CD1c-positive myeloid dendritic cell (primary cell): ENCODE results near the gene PCDHGA1.

Source experiments
- DNase-seq: peaks from one replicate; pipeline ENCODE4 v3.0.0-alpha.2; 2016; ENCODE audit errors: extremely low spot score

The PCDHGA1 gene

DNA sequence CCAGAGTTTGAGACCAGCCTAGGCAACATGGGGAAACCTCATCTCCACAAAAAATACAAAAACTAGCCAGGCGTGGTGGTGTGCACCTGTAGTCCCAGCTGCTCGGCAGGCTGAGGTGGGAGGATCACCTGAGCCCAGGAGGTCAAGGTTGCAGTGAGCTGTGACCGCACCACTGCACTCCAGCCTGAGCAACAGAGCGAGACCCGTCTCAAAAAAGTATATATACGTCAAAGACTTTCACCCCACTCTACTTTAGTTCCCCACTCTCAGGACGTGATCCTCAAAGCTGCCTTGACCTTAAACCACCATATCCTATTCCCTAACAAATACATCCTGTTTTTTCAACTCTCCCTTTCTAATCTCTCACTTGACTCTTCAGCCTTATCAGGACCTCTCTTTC, 199.6 kb downstream of the PCDHGA1 start:
- DNase-seq = no peak

DNA sequence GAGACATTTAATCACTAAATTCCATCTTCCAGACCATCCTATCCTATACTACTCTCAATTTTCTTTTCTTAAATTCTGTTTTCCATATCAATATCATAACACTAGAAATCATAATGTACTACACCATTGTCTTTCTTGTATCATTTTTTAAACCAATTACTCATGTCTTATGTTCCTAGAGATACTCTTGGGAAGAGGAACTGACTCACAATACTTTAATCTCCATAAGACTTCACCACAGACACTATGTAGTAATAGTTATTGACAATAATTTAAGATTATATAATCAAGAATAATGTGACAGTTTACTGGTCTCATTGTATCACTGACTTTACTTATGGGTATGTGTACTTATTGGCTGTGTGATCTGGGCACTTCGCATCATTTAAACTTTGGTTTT, 202.4 kb downstream of the PCDHGA1 start:
- DNase-seq = no peak

DNA sequence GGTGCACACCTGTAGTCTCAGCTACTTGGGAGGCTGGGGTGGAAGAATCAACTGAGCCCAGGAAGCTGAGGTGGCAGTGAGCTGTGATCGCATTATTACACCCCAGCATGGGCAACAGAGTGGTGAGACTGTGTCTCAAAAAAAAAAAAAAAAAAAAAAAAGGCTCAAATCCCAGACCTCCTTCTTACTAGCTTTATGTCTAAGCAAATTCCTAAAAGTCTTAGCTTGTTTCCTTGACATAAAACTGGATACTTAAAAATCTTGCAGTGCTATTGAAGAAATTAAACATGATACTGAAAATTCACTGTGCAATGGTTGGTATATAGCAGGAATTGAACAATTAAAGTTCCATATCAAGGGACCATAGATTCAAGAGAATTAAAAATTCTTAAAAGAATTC, 203.6 kb downstream of the PCDHGA1 start:
- DNase-seq = no peak

DNA sequence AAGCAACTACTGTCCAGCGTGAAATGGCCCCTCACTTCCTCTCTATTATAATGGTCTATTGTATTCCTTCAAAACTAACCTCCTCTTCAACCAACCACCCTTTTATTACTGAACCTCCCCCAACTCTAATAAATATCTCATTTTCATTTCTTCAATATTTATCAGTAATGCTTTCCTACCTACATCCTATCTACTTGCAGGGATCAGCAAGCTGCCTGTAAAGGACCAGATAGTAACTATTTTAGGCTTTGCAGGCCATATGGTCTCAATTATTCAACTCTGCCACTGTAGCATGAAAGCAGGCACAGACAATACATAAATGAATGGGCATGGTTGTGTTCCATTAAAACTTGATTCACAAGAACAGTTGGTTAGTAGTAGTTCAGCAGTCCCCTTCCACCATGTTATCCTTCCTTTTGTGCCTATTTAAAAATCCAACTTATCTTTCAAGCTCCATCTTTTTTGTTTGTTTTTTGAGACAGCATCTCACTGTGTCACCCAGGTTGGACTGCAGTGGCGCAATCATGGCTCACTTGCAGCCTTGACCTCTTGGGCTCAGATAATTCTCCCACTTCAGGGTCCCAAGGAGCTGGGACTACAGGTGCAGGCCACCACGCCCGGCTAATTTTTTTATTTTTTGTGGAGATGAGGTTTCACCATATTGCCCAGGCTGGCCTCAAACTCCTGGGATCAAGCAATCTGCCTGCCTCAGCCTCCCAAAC, 204.3 kb downstream of the PCDHGA1 start:
- DNase-seq = no peak

DNA sequence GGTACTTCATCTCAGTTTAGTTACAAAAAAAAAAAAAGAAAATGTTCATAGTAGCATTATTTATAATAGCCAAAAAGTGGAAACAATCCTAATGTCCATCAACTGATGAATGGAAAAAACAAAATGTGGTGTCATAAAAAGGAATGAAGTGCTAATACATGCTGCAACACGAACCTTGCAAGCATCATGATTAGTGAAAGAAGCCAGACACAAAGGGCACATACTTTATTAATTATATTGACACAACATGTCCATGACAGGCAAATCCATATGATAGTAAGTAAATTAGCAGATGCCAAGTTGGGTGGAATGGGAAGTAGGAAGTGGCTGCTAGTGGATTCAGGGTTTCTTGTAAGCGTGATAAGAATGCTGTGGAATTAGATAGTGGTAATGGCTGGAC, 212.7 kb downstream of the PCDHGA1 start:
- DNase-seq = no peak

DNA sequence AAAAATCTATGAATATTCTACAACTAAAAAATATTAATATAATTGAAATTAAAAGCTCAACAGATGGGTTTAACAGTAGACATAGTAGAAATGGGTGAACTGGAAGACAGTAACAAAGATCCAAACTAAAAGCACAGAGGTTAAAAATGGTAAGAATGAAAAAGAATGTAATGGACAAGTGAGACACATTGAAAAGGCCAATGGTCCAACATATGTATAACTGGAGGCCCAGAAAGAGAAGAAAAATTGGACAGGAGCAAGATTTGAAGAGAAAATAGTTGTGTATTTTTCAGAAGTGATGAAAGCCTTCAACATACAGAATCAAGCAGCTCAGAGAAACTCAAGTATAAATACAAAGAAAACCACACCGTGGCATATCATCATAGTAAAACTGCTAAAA, 217.2 kb downstream of the PCDHGA1 start:
- no peak for DNase-seq

DNA sequence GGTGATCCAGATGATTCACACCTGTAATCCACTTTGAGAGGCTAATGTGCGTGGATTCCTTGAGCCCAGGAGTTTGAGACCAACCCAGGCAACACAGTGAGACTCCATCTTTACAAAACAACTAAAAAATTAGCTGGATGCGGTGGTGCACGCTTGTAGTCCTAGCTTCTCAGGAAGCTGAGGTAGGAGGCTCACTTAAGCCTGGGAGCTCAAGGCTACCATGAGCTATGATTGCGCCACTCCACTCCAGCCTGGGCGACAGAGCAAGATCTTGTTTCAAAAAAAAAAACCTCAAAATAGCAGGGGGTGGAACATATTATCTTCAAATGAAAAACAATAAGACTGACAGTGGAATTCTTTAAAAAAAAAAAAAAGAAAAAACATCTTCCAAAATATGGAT, 217.6 kb downstream of the PCDHGA1 start:
- DNase-seq = no peak

DNA sequence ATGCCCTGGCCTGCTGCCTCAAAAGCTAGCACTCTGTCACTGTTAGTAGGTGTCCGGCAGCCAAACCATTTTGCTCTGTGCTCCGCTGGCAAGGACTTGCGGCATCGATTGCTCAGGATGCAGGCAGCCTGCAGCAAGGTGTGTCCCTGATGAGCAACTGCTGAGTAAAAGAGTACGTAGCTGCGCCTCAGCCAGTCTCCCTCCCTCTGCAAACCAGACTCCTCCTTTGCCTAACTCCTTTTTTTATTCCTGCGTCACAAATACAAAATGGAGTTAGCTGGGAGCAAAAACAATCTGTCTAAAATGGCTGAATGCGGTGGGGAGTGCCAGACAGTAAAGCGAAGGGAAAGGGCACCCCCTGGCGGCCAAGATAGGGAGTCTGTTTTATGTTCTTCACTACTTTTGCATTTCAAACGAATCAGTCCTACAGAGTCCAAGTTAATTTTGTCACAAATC, 227.4 kb downstream of the PCDHGA1 start:
- DNase-seq = peak; percentile 75

DNA sequence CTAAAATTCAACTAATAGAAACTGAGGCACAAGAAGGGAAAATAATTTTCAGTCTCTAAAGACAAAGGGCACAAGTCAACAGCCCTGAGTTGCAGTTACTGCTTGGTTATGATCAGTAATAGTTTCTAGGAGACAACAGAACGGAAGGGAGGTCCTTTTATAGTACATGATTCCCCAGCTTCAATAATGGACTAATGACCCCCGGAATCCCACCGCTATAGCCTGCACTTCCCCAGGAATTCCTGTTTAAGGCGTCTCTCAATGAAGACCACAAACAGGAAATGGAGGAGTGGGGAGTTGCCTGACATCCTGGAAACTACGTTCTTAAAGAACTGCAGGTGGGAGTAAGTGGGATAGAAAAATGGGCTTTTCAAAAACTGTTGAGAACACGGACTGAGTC, 227.8 kb downstream of the PCDHGA1 start:
- no peak for DNase-seq

DNA sequence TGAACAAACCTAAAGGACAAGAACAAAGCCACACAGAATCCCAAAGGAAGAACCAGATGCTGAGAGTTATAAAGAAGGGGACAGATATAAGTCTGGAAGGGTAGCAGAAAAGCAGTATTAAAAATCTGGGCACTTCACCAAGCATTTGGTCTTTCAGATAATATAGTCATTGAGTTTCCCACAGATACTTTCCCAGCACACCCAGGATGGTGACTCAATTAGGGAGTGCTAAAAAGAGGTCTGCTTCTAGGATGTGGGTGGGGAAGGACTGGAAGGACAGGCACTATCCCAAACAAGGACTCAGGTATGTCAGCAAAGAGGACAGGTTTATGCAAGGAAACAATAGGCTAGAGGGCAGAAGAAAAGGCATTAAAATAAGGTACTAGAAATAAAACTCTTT, 229.1 kb downstream of the PCDHGA1 start:
- DNase-seq = no peak

DNA sequence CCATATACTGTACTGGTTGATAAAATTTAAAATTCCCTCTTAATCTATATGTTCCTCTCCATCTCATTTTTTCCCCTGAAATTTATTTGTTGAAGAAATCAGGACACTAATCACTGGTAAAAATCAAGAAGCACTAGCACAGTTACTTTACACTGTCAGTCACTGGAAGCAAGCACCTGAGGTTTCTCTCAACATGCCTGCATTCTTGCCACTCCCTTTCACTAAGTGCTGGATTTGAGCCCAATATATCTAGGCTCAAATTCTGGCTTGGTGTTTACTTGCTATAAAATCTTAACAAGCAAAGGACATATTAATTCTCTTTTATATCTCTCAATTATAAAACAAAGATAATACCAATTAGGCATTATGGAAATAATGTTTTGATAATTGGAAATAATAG, 229.8 kb downstream of the PCDHGA1 start:
- no peak for DNase-seq

DNA sequence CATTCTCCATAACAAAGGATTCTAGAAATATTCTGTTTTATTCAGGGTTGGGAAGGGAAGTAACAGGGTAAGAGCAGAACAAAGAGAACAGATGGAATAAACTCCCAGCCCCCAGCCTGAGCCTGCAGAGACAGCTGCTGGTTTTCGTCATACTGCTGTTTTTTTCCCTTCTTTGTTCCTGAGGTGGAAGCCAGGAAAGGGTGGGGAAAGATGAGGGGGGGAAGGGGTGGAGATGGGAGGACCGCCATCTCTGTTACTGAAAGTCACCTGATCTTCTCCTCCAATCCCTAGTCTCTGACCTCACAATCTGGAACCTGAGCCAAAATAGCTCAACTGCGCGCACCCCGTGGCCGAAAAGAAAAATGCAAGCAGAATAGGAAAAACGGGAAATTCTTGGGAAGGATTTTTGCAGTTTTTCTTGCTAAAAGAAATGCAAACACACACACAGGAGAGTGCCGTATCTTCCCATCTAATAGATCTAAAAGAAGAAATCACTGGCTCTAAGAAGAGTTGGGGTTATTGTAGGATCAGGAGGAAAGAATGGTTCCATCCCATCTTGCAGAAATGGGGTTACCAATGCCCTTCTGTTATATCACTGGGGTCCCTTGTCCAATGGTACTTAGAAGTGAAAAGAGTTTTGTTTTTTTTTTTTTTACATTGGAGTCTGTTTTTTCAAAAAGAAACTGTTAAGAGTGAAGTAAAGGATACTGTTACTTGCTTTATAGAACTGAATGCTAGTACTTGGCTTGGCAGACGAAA, 230.6 kb downstream of the PCDHGA1 start:
- DNase-seq = peak; percentile 50
